HG02759 (cell line): ENCODE measurements around the gene WNT7A.
A peak's percentile ranks its signal among the peaks of the same experiment; 100 is the strongest.
"Not testable (repeated sequence)": the region's sequence is repeated elsewhere in the genome, so short reads cannot be mapped to it uniquely, and the experiment has no call there.

Experiments used
- ATAC-seq: cut with Tn5 transposase; IDR thresholded peaks from one replicate; pipeline ENCODE4 v1.9.1; 2021; ENCODE audit warnings: mild to moderate bottlenecking, moderate library complexity; ENCODE audit not compliant: unreplicated experiment

WNT7A gene

DNA sequence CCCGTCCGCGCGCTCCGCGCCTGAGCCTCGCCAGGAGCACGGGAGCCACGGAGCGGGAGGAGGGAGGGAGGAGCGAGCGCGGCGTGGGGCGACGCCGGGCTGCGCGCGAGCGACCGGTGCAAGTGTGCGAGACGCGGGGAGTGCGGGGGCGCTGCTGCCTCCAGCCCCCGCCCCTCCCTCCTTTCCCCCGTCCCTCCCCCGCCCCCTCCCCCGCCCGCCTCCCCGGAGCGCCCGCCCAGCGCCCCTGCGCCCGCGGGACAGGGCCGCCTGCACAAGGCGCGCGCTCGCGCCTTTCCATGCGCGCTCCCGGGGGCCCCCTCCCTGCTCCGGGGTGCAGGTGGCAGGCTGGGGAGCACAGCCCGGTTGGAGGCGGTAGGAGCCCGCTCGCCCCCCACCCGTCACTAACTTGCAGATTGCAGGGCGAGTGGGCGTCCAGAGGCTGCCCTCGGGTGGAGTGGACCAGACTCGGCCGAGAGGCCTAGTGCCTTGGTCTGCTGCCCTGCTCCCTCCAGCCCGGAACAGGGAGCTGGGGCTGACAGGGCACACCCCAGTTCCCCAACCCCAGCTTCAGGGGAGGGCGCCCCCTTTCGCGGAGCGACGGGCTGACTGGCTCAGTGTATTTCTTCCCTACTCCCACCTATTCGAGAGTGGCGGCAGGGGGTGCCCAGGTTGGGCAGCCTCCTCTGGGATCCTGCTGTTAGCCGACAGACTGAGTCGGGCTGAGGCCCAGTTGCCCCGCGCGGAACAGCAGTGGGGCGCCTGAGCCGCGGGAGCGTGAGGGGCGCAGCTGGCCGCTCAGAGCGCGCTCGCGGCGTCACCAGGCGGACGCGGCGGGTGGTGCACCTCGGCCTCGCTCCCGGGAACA lies at the start of gene WNT7A:
Gene WNT7A, minus strand, starts transcription at position 126 of the 865 bp plus-strand sequence. CDS start 255 bp downstream, outside the sequence.
- ATAC-seq: no peak

DNA sequence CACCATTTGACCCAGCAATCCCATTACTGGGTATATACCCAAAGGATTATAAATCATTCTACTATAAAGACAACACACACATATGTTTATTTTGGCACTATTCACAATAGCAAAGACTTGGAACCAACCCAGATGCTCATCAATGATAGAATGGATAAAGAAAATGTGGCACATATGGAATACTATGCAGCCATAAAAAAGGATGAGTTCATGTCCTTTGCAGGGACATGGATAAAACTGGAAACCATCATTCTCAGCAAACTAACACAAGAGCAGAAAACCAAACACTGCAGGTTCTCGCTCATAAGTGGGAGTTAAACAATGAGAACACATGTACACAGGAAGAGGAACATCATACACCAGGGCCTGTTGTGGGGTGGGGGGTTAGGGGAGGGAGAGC lies 48.9 kb upstream of the WNT7A start:
- ATAC-seq: not testable (repeated sequence)

DNA sequence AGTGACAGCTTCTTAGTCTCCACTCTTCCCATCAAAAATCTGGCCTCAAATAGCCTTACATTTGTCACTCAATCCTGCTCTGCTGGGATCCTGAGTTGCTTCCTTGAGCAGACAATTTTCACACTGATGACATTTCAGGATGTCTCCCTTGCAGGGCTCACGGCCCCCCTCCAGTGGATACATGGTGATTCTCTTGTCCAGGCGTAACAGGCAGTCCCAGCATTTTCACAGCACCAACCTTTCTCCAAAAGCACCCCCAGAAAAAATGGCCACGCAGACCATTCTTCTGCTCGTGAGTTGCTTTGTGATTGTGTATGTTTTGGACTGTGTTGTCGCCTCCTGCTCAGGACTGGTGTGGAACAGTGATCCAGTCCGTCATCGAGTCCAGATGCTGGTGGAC lies 47.4 kb upstream of the WNT7A start:
- no peak for ATAC-seq

DNA sequence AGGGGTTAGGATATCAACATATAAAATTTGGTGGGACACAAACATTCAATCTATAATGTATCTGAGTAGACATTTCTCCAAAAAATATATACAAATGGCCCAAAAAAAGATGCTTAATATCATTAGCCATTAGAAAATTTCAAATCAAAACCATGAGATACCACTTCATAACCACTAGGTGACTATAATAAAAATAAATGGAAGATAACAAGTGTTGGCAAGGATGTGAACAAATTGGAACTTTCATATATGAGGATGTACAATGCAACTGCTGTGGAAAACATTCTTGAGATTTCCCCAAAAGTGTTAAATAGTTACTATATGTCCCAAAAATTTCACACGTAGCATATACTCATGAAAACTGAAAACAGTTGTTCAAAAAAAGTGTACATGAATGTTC lies 36.5 kb upstream of the WNT7A start:
- no peak for ATAC-seq

DNA sequence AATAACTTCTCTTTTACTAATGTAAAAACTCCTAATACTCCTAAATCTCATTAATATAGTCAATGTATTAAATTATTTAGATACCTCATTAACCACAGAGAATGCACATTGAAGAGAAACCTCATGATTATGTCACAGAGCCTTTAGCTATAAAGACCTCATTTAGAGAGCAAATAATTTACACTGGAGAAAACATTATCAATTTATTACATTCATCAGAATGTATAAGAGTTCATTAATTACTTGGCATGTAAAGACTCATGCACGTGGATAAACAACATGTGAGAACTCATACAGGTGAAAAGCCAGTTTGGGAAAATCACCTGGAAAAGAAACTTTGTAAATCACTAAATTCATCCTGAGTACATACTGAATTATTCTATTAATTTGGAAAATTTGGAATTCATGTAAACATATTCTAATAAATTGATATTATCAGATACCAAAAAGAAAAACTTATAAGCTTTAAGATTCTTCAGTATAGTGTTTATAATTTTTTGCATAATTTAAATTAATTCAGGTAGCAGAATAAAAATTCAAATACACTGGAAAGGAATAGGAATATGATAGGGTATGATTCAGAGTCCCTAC lies 22.9 kb upstream of the WNT7A start:
- ATAC-seq: no peak

DNA sequence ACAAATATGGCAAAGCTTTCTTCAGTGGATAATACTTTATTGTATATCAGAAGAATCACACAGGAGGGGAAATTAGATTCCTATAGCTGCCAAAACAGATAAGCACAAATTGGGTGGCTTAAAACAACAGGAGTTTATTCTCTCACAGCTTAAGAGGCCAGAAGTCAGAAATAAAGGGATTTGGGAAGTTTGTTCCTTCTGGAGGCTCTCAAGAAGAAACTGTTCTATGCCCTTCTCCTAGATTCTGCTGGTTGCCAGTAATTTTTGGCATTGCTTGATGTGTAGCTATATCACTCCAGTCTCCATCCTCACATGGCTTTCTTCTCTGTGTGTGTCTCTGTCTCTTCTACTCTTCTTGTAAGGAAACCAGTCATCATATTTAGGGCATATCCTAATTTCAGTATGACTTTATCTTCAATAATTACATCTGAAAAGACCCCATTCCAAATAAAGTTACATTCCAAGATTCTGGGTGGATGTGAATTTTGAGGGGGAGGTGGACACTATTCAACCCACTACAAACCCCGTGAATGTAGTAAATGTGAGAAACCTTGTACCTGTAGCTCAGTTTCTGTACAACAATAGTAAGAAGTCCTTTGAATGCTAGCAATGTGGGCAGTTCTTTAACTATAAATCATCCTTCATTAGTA lies 22.2 kb upstream of the WNT7A start:
- ATAC-seq: no peak

DNA sequence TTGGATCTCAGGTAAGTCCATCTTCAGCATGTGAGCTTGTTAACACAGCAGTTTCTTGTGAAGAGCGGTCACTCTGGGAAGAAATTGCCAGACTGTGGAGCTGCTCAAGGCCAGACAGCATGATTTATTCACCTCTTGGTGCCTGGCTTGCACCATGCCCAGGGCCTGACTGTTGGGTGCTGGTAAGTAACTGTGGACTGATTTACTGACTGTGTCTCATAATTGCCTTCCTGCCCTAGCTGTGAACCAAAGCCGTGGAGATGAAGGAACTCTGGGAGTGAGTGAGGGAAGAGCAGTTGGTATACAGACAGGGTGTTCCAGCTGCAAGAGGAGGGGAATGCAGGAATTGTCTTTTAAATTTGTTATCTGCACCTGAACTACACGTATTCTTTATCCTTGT lies 18.5 kb upstream of the WNT7A start:
- ATAC-seq: no peak

DNA sequence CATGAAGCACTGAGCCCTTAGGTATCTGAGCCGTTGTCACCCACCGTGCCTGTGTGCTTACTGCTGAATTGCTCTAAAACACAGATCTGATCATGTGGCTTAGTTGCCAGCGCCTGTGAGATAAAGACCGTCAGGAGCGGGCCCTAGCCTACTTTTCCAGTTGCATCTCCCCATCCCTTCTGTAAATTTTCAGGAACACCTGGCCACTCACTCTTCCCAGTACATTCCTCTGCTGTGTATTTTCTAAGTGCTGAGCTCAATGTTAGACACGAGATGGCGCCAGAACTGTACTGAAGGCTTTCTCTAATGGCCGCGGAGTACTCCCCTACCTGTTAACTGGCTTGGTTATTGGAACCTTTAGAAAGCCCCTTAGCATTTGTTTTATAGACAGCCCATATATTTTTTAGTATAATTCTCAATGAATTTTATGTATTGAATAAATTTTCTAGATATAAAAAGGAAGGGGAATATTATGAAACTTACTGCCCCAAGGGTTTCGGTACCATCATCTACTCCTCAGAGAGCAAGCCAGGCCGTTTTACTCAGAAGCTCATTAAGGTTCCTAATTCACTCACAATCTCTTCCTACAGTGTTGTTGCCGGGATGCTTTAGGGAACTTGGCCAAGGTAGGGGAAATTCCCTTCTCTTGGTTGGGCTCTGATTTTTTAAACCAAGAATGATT lies 16.7 kb upstream of the WNT7A start:
- ATAC-seq: no peak

DNA sequence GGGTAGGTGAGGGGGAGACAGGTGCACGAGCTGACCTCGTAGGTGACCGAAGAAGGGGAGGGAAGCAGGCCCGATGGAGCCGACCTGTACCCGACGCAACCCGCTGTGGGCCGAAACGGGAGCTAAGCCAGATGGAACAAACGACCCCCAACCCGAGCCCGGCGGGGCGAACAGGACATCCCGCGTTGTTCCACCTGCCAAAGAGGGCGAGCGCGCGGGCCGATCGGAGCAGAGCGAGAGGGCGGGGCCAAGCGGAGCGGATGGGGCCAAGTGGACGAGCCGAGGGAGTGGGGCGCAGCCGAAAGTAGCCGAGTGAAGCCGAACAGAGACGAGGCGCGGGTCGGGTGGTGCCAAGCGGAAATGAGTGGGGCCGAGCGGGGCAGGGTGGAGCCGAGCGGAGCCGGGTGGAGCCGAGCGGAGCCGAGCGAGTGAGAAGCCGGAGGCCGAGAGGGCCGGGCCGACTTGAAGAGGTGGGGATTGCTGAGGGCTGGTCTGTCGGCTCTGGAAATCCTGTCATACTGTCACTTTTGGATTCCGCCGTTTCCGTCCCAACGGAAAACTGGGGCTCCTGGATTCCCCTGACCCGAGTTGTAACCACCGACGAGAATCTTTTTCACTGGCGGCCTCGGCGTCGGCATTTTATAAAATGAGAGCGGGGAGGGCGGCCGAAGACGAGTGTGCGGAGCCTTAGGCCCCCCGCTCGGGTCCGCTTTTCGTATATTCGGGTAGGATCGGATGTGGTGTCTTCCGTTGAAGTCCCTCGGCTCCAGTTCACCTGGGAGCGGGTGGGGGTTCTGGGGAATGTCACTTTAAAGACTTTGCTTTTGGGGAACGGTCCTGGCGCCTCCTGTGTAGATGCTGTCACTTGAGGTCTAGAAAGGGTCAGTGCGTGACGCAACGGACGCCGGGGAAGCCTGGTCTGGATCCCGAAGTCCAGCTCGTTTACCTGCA lies 15.6 kb upstream of the WNT7A start:
- peak; percentile 99 for ATAC-seq

DNA sequence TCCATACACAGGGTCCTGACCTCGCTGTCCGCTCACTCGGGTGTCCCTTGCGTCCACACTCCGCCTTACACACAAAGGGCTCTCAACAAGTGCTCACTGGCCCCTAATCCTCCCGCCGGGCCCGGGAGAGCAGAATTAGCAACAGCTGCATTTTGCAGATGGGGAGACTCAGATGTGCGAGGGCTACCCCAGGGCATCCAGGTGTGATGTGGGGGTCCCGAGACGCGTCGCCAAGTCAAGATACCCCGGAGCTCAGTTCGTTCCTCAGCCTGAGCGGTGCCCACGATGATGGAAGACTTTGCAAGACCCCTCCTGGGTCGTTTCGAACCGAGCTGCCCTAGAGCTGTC lies 14.9 kb upstream of the WNT7A start:
- no peak for ATAC-seq

DNA sequence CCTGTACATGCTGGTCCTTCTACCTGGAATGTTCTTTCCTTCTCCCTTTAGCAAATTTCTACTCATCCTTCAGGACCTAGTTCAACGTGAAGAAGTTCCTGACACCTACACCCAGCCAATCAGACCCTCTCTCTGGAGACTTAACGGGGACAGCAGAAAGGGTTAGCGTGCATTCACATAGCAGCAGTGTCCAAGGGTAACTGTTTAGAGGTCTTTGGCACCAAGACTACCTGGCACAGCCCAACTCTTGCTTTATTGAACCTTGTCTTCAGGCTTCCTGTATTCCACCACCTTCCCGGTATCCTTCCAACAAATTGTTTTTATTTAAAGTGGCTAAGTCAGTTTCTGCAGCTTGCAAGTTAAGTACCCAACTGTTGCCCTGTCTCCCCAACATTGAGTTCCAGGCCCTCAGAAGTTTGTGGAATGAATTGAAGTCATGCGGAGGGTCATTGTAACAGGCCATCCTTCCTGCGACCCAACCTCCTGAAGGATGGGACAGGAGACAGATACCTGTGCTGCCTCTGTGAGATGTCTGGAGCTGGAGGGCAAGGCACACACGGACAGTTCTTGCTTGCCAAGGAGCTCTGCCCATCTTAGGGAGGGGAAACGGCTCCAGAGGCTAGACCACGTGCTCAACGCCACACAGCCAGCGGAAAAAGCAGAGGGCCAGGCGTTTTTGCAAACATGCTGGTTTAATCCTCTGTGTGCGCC lies 14.4 kb upstream of the WNT7A start:
- no peak for ATAC-seq

DNA sequence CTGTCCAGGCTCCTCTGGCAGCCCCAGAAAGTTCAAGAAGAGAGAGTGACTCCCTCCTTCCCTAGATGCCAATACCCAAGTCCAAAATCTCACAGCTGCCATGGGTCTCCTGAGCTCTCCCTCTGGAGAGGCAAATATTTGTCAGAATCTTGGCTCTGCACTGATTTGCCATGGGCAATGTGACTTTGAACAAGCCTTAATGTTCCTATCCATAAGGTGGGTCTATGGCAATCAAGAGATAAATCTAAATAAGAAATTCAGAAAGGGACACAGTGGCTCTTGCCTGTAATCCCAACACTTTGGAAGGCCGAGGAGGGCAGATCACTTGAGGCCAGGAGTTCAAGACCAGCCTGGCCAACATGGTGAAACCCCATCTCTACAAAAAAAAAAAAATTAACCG lies 12.4 kb upstream of the WNT7A start:
- ATAC-seq: no peak

DNA sequence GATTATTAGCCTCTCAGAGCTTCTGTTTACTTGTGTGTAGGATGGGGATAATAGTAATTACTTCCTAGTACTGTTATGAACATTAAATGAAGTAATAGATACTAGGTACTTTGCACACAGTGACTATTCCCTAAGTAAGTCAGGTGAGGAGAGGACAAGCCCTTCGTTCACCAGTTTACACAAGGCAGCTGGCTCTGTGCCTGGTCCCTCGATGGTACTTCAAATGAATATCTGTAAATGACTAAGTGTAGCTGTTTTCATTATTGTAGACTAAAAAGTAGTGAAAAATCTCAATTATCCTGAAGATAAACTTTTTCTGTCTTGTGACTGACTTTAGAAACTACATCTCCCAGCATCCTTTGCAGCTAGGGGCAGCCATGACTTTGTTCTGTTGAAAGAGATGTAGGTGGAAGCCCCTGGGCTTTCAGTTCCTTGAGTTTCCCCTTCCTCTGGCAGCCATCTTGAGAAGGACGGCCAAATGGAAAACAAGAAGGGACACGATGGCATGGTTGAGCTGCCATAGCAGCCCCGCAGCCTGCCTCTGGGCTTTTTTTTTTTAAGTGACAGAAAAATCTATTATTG lies 11.7 kb upstream of the WNT7A start:
- ATAC-seq: no peak

DNA sequence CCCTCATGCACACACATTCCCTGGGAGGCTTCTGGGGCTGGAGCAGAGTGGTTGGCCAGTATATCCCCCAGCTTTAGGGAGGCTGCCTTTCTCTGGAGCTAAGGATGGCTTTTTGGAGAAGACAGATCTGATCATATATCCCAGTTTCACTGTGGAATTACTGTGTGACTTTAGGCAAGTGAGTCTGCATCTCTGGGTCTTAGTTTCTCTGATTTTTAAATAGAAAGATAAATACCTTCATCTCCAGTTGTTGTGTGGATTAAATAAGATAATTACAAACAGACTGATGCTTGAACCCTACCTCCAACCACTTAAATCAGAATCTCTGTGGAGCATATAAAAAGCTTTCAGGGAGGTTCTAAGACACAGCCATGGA lies 11.1 kb upstream of the WNT7A start:
- no peak for ATAC-seq

DNA sequence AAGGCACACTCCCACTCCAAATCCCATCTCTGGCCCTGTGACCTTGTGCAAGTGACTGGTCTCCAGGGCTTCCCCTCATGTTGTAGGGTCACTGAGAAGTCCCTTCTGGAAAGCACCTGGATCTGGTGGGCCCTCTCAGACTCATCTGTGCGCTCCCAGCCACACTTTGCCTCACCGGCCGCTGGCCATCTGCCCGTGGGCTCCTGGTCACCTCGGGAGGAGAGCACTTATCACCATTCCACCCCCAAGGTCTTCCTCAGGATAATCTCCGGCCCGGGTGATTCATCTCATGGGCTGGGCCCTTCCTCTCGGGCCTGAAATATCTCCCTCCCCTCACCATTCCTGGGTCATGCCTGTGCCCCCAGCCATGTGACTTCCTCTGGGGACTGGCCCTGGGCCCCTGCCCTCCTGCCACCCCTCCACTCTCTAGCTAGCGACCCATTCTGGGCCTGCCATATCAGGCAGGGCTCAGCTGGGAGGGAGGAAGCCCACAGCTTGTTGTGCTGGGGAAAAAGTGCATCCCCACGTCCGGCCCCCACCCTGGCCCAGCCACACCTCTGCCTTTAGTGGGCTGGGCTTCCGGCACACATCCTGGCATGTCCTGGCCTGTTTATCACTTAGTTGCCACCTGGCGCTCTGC lies 10.6 kb upstream of the WNT7A start:
- ATAC-seq: no peak

DNA sequence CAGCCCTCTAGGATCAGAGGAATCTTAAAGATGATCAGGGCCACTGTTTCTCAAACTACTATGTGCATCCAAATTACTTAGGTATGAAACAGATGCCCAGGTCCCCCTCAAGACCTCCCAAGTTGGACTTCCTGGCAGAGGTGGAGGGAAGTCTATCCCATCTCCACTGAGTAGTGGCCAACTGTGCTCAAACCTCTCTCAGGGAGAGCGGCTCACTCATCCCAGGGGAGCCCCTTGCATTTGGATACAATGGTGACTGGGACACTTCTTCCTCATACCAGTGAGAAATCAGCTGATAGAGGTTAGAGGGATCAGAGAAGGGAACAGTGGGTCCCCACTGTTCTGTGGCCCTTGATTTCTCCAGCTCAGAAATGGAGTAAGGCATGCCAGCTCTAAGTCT lies 8.7 kb upstream of the WNT7A start:
- no peak for ATAC-seq

DNA sequence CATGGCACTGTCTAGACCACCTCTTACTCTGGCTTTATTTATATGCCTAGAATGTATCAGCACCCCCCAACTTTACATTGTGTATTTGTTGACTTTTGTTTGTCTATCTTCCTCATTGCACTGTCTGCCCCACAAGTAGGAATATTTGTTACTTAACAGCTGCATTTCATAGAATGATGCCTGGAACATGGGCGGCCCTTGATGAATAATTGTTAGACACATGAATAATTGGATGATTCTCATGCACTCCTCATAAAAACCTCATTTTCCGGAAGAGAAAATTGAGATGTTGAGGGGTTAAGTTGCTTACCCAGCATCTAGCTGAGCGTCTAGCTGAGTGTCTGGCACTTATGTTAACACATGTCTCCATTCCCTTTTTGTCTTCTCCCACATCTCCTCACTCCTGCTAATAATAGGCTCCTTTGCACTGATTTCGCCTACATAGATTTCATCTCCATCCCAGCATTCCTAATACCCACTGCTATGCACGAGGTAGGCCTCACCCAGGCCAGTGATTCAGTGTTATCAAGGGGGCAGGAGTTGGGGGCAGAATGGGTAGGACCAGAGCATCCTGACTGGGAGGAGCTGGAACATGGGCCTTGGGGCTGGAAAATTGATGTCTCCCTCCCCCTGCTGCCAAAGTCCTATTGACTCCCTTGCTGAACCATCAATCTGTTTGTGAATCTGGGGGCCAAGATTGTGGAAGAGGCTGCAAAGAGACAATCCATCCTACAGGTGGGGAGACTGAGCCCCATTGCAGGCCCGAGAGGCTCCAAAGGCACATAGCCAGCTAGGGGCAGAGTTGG lies 7.8 kb upstream of the WNT7A start:
- ATAC-seq: no peak

DNA sequence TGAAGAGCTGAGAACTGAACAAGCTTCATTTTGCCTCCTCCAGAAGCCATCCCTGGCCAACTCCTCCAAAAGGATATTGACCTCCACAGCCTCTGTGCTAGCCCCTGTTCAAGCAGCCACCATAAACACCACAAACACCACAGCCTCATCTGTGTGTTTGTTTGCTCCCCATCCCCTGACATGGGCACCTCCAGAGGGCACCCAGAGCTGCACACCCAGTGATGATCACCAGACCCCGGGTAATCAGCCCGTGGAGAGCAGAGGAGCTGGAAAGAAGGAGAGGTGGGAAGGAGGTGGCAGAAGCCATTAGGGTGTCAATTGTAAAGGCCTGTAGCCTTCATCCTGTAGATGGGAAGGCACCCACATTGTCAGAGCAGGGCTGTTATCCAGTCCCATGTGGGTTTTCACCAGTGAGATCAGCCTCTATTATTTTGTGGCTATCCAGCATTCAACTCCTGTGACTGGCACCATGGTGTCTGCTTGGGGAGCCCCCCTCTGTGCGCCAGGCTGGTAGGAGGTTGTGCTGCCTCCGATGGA lies 6.8 kb upstream of the WNT7A start:
- no peak for ATAC-seq
